ENCODE data around the gene NID1. TPM values are rescaled to one million over a fixed set of nuclear protein-coding genes. Genes with fewer than 3 reads are reported as not detected.

NID1 gene
- total RNA-seq, 4 donors from 2014 or later = 27.8 to 91.8 (median 69.4) TPM

DNA sequence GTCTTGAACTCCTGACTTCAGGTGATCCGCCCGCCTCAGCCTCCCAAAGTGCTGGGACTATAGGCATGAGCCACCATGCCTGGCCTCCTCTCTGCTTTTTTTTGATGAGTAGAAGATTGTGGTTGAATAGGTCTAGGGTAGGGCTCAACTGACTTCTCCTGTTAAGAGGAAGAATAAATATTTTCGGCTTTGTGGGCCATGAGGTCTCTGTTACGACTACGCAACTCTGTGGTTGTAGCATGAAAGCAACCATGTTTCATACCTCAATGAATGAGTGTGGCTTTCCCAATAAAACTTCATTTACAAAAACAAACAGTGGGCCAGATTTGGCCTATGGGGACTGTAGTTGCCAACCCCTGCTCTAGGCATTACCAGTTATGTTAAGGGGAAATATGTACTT lies 67.8 kb downstream of the NID1 start:
- no peak for DNase-seq
- intact Hi-C loops (cut with DNase I) = no loop called here
- no peak overlapping the region for H3K4me3 ChIP-seq (replicated peaks in 1 of 3)
- WGBS, 2 donors = 98 to 100% methylated on average over 5 of the region's 5 CpGs
- peaks cover 22 to 37% of the 10 kb centered on the region in 2 donors for H3K4me1 ChIP-seq
- H3K27me3 ChIP-seq = no peaks in the 10 kb centered on the region
- H3K9me3 ChIP-seq = no peaks in the 10 kb centered on the region
- no peak for TF ChIP-seq POLR2A (IDR thresholded peaks at IDR 0.05)
- TF ChIP-seq, protein P1, sequence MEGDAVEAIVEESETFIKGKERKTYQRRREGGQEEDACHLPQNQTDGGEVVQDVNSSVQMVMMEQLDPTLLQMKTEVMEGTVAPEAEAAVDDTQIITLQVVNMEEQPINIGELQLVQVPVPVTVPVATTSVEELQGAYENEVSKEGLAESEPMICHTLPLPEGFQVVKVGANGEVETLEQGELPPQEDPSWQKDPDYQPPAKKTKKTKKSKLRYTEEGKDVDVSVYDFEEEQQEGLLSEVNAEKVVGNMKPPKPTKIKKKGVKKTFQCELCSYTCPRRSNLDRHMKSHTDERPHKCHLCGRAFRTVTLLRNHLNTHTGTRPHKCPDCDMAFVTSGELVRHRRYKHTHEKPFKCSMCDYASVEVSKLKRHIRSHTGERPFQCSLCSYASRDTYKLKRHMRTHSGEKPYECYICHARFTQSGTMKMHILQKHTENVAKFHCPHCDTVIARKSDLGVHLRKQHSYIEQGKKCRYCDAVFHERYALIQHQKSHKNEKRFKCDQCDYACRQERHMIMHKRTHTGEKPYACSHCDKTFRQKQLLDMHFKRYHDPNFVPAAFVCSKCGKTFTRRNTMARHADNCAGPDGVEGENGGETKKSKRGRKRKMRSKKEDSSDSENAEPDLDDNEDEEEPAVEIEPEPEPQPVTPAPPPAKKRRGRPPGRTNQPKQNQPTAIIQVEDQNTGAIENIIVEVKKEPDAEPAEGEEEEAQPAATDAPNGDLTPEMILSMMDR (IDR thresholded peaks at IDR 0.05) = no peak
- no peak overlapping the region for H3K27ac ChIP-seq
- H3K36me3 ChIP-seq = no peaks in the 10 kb centered on the region

GRCh38 chr1:235996048-235996785 lies 68.7 kb downstream of the NID1 start:
- intact Hi-C loops (cut with DNase I) = no loop called here
- 75 to 79% methylated on average over 4 of the region's 4 CpGs for WGBS, 2 donors
- Histone ChIP-seq H3K27me3 (no peaks in the 10 kb centered on the region), H3K36me3 (no peaks in the 10 kb centered on the region), H3K9me3 (no peaks in the 10 kb centered on the region), H3K4me1 (peaks cover 21 to 31% of the 10 kb centered on the region in 2 donors), H3K4me3 (replicated peaks in 1 of 3) (no peak overlapping the region), H3K27ac (no peak overlapping the region)
- DNase-seq = peak; percentile 40 to 43
- no peak for TF ChIP-seq POLR2A (IDR thresholded peaks at IDR 0.05)
- TF ChIP-seq, protein P1 (IDR thresholded peaks at IDR 0.05) = no peak

- 89 to 94% methylated on average over 3 of the region's 3 CpGs for whole genome bisulfite sequencing, 2 donors
- Histone ChIP-seq H3K27ac (no peak overlapping the region), H3K36me3 (peaks cover 0 to 4% of the 10 kb centered on the region in 2 donors), H3K4me3 (replicated peaks in 1 of 3) (no peak overlapping the region), H3K27me3 (no peaks in the 10 kb centered on the region), H3K9me3 (no peaks in the 10 kb centered on the region), H3K4me1 (peaks cover 14 to 24% of the 10 kb centered on the region in 2 donors)
- intact Hi-C loops (cut with DNase I) = no loop called here
- DNase-seq = no peak
- TF ChIP-seq, protein P1 (IDR thresholded peaks at IDR 0.05) = no peak
- no peak for TF ChIP-seq POLR2A (IDR thresholded peaks at IDR 0.05)
Measured at GRCh38 chr1:235995511-235995910, 69.4 kb downstream of the NID1 start.

DNA sequence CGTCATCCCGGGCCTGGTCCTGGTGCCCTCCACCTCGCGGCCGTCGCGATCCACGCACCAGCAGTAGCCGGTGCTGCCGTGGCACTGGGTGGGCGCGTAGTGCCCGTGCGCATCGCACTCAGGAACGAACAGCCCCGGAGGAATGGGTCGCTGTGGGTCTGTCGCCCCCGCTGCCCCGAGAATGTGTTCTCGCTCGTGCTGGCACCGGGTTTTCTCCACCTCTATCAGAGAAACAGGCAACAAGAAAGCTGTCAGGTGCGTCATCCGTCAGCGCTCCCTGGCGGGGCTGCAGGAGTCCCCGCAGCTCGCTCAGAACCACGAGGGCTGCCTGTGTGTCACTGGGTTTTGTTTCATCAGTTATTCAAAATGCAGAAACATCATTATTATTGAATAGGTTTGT lies 71.2 kb downstream of the NID1 start:
- Histone ChIP-seq H3K36me3 (peaks cover 6 to 10% of the 10 kb centered on the region in 2 donors), H3K27me3 (no peaks in the 10 kb centered on the region), H3K4me3 (replicated peaks in 1 of 3) (no peak overlapping the region), H3K27ac (no peak overlapping the region), H3K9me3 (no peaks in the 10 kb centered on the region), H3K4me1 (peaks cover 0 to 6% of the 10 kb centered on the region in 2 donors)
- no peak for TF ChIP-seq POLR2A (IDR thresholded peaks at IDR 0.05)
- TF ChIP-seq, protein P1 (IDR thresholded peaks at IDR 0.05) = no peak
- intact Hi-C loops (cut with DNase I) = no loop called here
- 96 to 97% methylated on average over 31 of the region's 31 CpGs for WGBS, 2 donors
- no peak for DNase-seq

DNA sequence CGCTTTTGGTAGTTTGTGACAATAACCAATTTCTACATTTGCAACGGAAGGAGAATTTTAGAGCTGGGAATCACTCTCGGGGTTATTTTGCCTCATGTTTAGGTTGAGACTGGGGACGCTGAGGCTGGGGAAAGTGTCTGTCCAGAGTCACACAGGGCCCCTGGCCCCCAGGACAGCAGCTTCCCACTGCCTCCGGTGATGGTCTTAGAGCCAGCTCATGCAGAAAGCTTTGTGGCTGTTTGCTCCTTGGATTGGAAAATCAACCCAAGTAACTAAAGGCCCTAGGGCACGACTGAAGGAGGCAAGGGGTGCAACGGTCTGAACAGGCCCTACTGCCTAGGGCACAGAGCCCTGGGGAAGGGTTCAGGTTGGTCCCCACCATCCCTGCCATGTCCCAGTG lies 72.0 kb downstream of the NID1 start:
- 89 to 94% methylated on average over 5 to 7 of the region's 7 CpGs for WGBS, 2 donors
- no peak for DNase-seq
- H3K27ac ChIP-seq = no peak overlapping the region

More for the DNA sequence above, 72.0 kb downstream of the NID1 start:
- no peaks in the 10 kb centered on the region for H3K4me1 ChIP-seq
- TF ChIP-seq, protein P1 (IDR thresholded peaks at IDR 0.05) = no peak
- no peak for TF ChIP-seq POLR2A (IDR thresholded peaks at IDR 0.05)
- H3K9me3 ChIP-seq = no peaks in the 10 kb centered on the region
- H3K27me3 ChIP-seq = no peaks in the 10 kb centered on the region
- intact Hi-C loops (cut with DNase I) = no loop called here
- H3K36me3 ChIP-seq = peaks cover 6 to 10% of the 10 kb centered on the region in 2 donors
- H3K4me3 ChIP-seq (replicated peaks in 1 of 3) = no peak overlapping the region

Measured in thyroid gland (tissue), 4 donors.